H9 (cell line): ENCODE data around the gene FAAP100. TPM values are rescaled to one million over a fixed set of nuclear protein-coding genes. Genes with fewer than 3 reads are reported as not detected.

Source experiments
- DNase-seq: peaks from one replicate; pipeline ENCODE4 v3.0.0-alpha.2; 2017
- H2AFZ ChIP-seq: one replicate; pipeline ENCODE4 v1.6.1; 2013; ENCODE audit warnings: mild to moderate bottlenecking, low read length, control low read depth, moderate library complexity
- H2AK5ac ChIP-seq: 2 replicates; pipeline ENCODE4 v1.6.1; 2013; ENCODE audit warnings: low read length, control low read depth, mixed read lengths; ENCODE audit not compliant: insufficient read length
- H2BK120ac ChIP-seq: one replicate; pipeline ENCODE4 v1.6.1; 2013; ENCODE audit warnings: low read depth, mild to moderate bottlenecking, low read length, control low read depth, inconsistent platforms; ENCODE audit not compliant: poor library complexity, severe bottlenecking
- H2BK12ac ChIP-seq: 2 replicates; pipeline ENCODE4 v1.6.1; 2013; ENCODE audit warnings: low read length, control low read depth, mixed read lengths, low read depth; ENCODE audit not compliant: insufficient read length
- H2BK15ac ChIP-seq: 2 replicates; pipeline ENCODE4 v1.6.1; 2013; ENCODE audit warnings: low read depth, low read length, control low read depth
- H2BK20ac ChIP-seq: one replicate; pipeline ENCODE4 v1.6.1; 2013; ENCODE audit warnings: low read depth, mild to moderate bottlenecking, low read length, control low read depth, inconsistent platforms; ENCODE audit not compliant: poor library complexity, severe bottlenecking
- H2BK5ac ChIP-seq: 2 replicates; pipeline ENCODE4 v1.6.1; 2013; ENCODE audit warnings: low read length, control low read depth, mixed read lengths; ENCODE audit not compliant: insufficient read length
- H3K14ac ChIP-seq: 2 replicates; pipeline ENCODE4 v1.6.1; 2013; ENCODE audit warnings: low read length, control low read depth; ENCODE audit not compliant: insufficient read depth
- H3K18ac ChIP-seq: 2 replicates; pipeline ENCODE4 v1.6.1; 2013; ENCODE audit warnings: low read depth, mild to moderate bottlenecking, mixed read lengths, low read length, control low read depth; ENCODE audit not compliant: insufficient read length
- H3K23ac ChIP-seq: 2 replicates; pipeline ENCODE4 v1.6.1; 2013; ENCODE audit warnings: low read length, control low read depth, mixed read lengths, low read depth; ENCODE audit not compliant: insufficient read length
- H3K23me2 ChIP-seq: 2 replicates; pipeline ENCODE4 v1.6.1; 2013; ENCODE audit warnings: low read depth, mild to moderate bottlenecking, mixed read lengths, low read length, control low read depth; ENCODE audit not compliant: insufficient read length, poor library complexity, severe bottlenecking
- H3K27ac ChIP-seq: 2 replicates; pipeline ENCODE4 v1.5.1; 2013; ENCODE audit warnings: low read length, control low read depth, mixed read lengths, low read depth; ENCODE audit not compliant: insufficient read length
- H3K27me3 ChIP-seq: 2 replicates; pipeline ENCODE4 v1.6.1; 2013; ENCODE audit warnings: low read length, control low read depth, inconsistent platforms; ENCODE audit not compliant: insufficient read depth
- H3K4ac ChIP-seq: 2 replicates; pipeline ENCODE4 v1.6.1; 2013; ENCODE audit warnings: low read depth, mild to moderate bottlenecking, control low read depth, inconsistent platforms, low read length, moderate library complexity
- H3K4me1 ChIP-seq: 2 replicates; pipeline ENCODE4 v1.6.1; 2013; ENCODE audit warnings: low read length, control low read depth, inconsistent platforms; ENCODE audit not compliant: insufficient read depth
- H3K4me2 ChIP-seq: 2 replicates; pipeline ENCODE4 v1.6.1; 2013; ENCODE audit warnings: low read length, control low read depth, mixed read lengths; ENCODE audit not compliant: insufficient read length, insufficient read depth
- H3K56ac ChIP-seq: 2 replicates; pipeline ENCODE4 v1.6.1; 2013; ENCODE audit warnings: low read depth, mild to moderate bottlenecking, mixed read lengths, low read length, control low read depth; ENCODE audit not compliant: insufficient read length
- H3K79me1 ChIP-seq: 2 replicates; pipeline ENCODE4 v1.6.1; 2013; ENCODE audit warnings: low read depth, mild to moderate bottlenecking, moderate library complexity, low read length, control low read depth, inconsistent platforms; ENCODE audit not compliant: insufficient read depth, poor library complexity, severe bottlenecking
- H3K79me2 ChIP-seq: 2 replicates; pipeline ENCODE4 v1.6.1; 2013; ENCODE audit warnings: low read length, control low read depth, inconsistent platforms; ENCODE audit not compliant: insufficient read depth
- H3K9ac ChIP-seq: 2 replicates; pipeline ENCODE4 v1.6.1; 2013; ENCODE audit warnings: low read length, control low read depth, mixed read lengths; ENCODE audit not compliant: insufficient read length; ENCODE audit errors: extremely low read depth
- H3K9me3 ChIP-seq: one replicate; pipeline ENCODE4 v1.6.1; 2013; ENCODE audit warnings: low read depth, low read length, inconsistent platforms; ENCODE audit not compliant: control insufficient read depth
- H3T11ph ChIP-seq: one replicate; pipeline ENCODE4 v1.6.1; 2013; ENCODE audit warnings: mild to moderate bottlenecking, low read length, control low read depth, inconsistent platforms
- H4K20me1 ChIP-seq: one replicate; pipeline ENCODE4 v1.6.1; 2013; ENCODE audit not compliant: control insufficient read depth, insufficient read length, insufficient read depth
- H4K5ac ChIP-seq: 2 replicates; pipeline ENCODE4 v1.6.1; 2013; ENCODE audit warnings: low read depth, mild to moderate bottlenecking, mixed read lengths, low read length, control low read depth; ENCODE audit not compliant: insufficient read length
- H4K8ac ChIP-seq: replicated peaks from 2 replicates; pipeline ENCODE4 v1.6.1; 2013; ENCODE audit warnings: low read length, control low read depth, mixed read lengths, low read depth; ENCODE audit not compliant: insufficient read length
- H4K91ac ChIP-seq: 2 replicates; pipeline ENCODE4 v1.6.1; 2013; ENCODE audit warnings: low read depth, mild to moderate bottlenecking, moderate library complexity, mixed read lengths, low read length, control low read depth; ENCODE audit not compliant: insufficient read length
- H3K27ac Mint-ChIP-seq, 3 experiments: 2 replicates in 2 of 3; 3 replicates in 1 of 3; pipeline ENCODE4 v1.8.0; 2020 to 2021; ENCODE audit warnings: mixed read lengths in 3 of 3, mild to moderate bottlenecking in 1 of 3, moderate library complexity in 1 of 3
- H3K27me3 Mint-ChIP-seq: 2 replicates; pipeline ENCODE4 v1.8.0; 2021; ENCODE audit warnings: low read depth, mild to moderate bottlenecking, moderate library complexity, mixed read lengths
- H3K36me3 Mint-ChIP-seq, 3 experiments: 2 replicates in 2 of 3; 3 replicates in 1 of 3; pipeline ENCODE4 v1.8.0; 2020 to 2021; ENCODE audit warnings: low read depth in 3 of 3, mixed read lengths in 3 of 3; ENCODE audit not compliant: insufficient read depth in 1 of 3
- H3K4me1 Mint-ChIP-seq, 2 experiments: 2 replicates each; pipeline ENCODE4 v1.8.0; 2020; ENCODE audit warnings: mixed read lengths in 2 of 2
- H3K4me3 Mint-ChIP-seq, 2 experiments: 2 replicates in 1 of 2; 3 replicates in 1 of 2; pipeline ENCODE4 v1.8.0; 2020 to 2021; ENCODE audit warnings: mild to moderate bottlenecking in 2 of 2, mixed read lengths in 2 of 2, moderate library complexity in 1 of 2
- H3K9me3 Mint-ChIP-seq, 2 experiments: 2 replicates in 1 of 2; 3 replicates in 1 of 2; pipeline ENCODE4 v1.8.0; 2020; ENCODE audit warnings: mild to moderate bottlenecking in 2 of 2, mixed read lengths in 2 of 2, moderate library complexity in 1 of 2
- CTCF ChIP-seq: fragments of 200-600 bp; sonication (generic); conservative IDR thresholded peaks from 3 replicates; pipeline ENCODE4 v1.8.0; 2021; ENCODE audit warnings: antibody characterized with exemption, mild to moderate bottlenecking
- WGBS: extraction: QIAGEN DNeasy Blood & Tissue Kit; methylation state at CpG from one replicate; pipeline ENCODE4 v1.1.7; 2013; ENCODE audit warnings: missing lambda C conversion rate, low lambda C conversion rate, mixed read lengths; ENCODE audit not compliant: insufficient read length; ENCODE audit errors: extremely low coverage; 5-methylcytosine and 5-hydroxymethylcytosine counted together
- total RNA-seq: library from RNA; stranded (reverse); gene quantifications from 2 replicates; pipeline ENCODE4 v1.2.1, GENCODE V29; 2021

FAAP100 gene
- total RNA-seq, 1 experiment from 2014 or later, result 54.0 TPM

GRCh38 chr17:81582341-81582740, 30.2 kb upstream of the FAAP100 start:
- Histone ChIP-seq H3K18ac (no peak overlapping the region), H4K5ac (no peak overlapping the region), H4K20me1 (no peaks in the 10 kb centered on the region), H3K4me1 (no peaks in the 10 kb centered on the region), H3K4ac (no peak overlapping the region), H3K79me2 (no peaks in the 10 kb centered on the region), H3K14ac (no peak overlapping the region; the same call in 1 of the 2 replicates), H2BK120ac (no peak overlapping the region), H3K79me1 (no peaks in the 10 kb centered on the region), H3K23ac (no peak overlapping the region), H2BK5ac (no peak overlapping the region), H3K23me2 (no peaks in the 10 kb centered on the region), H2BK20ac (no peak overlapping the region), H3K27ac (no peak overlapping the region), H3K56ac (no peak overlapping the region), H3T11ph (no peak overlapping the region), H3K4me2 (no peak overlapping the region), H4K91ac (no peak overlapping the region), H4K8ac (no peak overlapping the region), H3K27me3 (no peaks in the 10 kb centered on the region), H3K9me3 (no peaks in the 10 kb centered on the region), H2AK5ac (no peak overlapping the region), H2AFZ (no peak overlapping the region), H2BK15ac (no peak overlapping the region), H2BK12ac (no peak overlapping the region), H3K9ac (no peak overlapping the region)
- WGBS, result no CpG with 5 or more reads among the region's 5 CpGs
- H3K27me3 Mint-ChIP-seq, result peaks cover 3% of the 10 kb centered on the region
- no peaks in the 10 kb centered on the region for H3K9me3 Mint-ChIP-seq
- H3K27ac Mint-ChIP-seq, result peak overlapping the region in 1 of 3 experiments; percentile 57; a peak in 1 of 7 replicates
- H3K4me1 Mint-ChIP-seq, result no peaks in the 10 kb centered on the region
- peaks cover 35 to 85% (median 85%) of the 10 kb centered on the region in 3 experiments for H3K36me3 Mint-ChIP-seq
- no peak for DNase-seq
- no peak for TF ChIP-seq CTCF
- no peak overlapping the region for H3K4me3 Mint-ChIP-seq
